VCaP (cell line): ENCODE results near the gene SIT1.
A peak's percentile ranks its signal among the peaks of the same experiment; 100 is the strongest.

Experiments
- H3K27ac ChIP-seq: fragments of 450-650 bp; 2 replicates; pipeline ENCODE4 v1.5.1; 2017
- TF ChIP-seq, protein P1 (sequence below): fragments of 450-650 bp; conservative IDR thresholded peaks from 2 replicates; pipeline ENCODE4 v1.5.1; 2017; ENCODE audit warnings: mild to moderate bottlenecking, moderate library complexity

SIT1 gene

DNA sequence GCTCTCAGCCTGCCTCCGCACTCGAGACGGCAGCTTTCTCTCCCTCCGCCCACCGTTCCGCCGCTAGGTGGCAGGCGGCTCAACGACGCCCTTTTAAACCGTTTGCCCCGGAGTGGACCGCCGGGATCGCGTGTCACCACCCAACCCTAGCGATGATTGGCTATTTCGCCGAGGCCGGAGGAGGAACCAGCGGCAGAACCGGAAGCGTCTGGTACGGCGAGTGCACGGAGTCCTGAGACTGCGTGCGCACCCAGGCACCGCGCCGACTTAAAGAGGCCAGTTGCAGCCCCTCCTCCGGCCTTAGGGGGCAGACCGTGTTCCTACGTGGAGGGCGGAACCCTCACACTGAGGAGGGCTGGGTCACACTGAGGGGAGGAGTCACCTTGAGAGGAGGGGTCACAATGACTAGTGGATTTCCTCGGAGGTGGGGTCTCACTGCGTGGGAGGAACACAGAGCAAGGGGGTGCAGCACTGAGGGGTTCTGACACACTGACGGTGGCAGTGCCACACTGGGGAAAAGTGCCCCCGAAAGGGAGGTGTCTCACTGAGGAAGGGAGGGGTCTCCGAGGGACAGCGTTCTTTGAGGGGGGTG, 46.6 kb downstream of the SIT1 start:
- TF ChIP-seq, protein P1, sequence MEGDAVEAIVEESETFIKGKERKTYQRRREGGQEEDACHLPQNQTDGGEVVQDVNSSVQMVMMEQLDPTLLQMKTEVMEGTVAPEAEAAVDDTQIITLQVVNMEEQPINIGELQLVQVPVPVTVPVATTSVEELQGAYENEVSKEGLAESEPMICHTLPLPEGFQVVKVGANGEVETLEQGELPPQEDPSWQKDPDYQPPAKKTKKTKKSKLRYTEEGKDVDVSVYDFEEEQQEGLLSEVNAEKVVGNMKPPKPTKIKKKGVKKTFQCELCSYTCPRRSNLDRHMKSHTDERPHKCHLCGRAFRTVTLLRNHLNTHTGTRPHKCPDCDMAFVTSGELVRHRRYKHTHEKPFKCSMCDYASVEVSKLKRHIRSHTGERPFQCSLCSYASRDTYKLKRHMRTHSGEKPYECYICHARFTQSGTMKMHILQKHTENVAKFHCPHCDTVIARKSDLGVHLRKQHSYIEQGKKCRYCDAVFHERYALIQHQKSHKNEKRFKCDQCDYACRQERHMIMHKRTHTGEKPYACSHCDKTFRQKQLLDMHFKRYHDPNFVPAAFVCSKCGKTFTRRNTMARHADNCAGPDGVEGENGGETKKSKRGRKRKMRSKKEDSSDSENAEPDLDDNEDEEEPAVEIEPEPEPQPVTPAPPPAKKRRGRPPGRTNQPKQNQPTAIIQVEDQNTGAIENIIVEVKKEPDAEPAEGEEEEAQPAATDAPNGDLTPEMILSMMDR = peak; percentile 99
- H3K27ac ChIP-seq = peak overlapping the region; percentile 92

GRCh38 chr9:35603506-35603985, 47.2 kb downstream of the SIT1 start:
- peak overlapping the region; percentile 92 for H3K27ac ChIP-seq
- TF ChIP-seq, protein P1 = no peak

DNA sequence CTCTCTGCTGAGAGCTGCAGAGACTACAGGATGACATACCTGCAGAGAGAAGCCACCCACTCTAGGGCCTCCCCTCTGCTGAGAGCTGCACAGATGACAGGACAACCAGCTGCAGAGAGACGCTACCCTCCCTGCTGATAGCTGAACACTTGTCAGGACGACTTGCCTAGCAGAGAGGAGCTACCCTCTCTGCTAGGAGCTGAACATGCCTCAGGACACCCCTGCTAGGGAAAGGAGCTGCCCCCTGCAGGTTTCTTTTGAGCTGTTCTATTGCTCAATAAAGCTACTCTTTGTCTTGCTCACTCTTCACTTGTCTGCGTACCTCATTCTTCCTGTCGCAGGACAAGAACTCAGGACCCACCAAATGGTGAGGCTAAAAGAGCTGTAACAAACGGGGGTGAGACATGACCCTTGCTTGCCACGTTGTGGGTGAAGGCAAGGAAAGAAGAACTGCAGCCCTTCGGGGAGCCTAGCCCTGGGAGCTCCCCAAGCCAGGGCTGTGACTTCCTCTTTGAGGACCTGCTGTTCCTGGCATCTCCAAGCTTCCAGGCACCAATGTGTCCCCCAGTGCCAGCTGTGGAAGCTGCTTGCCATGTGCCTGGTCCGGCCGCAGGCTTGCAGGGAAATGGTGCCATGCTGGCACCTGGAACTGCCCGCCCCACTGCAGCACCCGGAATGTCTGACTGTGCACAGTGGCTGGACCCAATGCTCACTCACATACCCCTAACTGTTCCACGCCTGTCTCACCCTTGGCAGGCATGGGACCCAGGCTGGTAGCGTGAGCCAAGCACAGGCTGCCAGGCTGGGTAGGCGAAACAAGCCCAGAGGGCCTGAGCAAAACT, 50.7 kb downstream of the SIT1 start:
- TF ChIP-seq, protein P1 = 0 out of 2 replicates have a peak, but pooled peaks have one; percentile 4
- no peak overlapping the region for H3K27ac ChIP-seq
